ENCODE data around the gene MEIS1. TPM values are rescaled to one million over a fixed set of nuclear protein-coding genes. Genes with fewer than 3 reads are reported as not detected.

Gene MEIS1
- total RNA-seq, 1 donor from 2014 or later = not detected

DNA sequence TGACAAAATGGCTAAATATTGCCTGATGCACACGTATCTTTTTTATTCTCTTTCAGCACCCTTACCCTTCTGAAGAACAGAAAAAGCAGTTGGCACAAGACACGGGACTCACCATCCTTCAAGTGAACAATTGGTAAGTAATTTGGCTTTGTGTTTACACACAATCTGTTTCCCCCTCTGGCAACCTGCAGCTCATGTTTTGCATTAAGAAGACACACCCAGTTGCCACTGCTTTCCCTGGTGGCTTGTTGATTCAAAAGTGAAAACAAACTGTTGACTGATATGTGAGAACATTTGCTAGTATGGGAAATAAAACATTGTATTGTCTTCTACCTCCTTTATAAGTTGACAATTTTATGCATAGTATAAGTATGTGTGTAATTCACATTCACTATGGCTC lies 113.0 kb downstream of the MEIS1 start:
- Mint-ChIP-seq H3K4me1 (ENCODE audit: low read depth) (no peaks in the 10 kb centered on the region), H3K9me3 (no peaks in the 10 kb centered on the region), H3K36me3 (ENCODE audit: low read depth) (no peaks in the 10 kb centered on the region), H3K4me3 (ENCODE audit: low read depth) (no peak overlapping the region), H3K27me3 (ENCODE audit: low read depth) (no peaks in the 10 kb centered on the region), H3K27ac (no peak overlapping the region)
- no peak for DNase-seq (ENCODE audit: low spot score)
- intact Hi-C loops (cut with micrococcal nuclease) = no loop called here

DNA sequence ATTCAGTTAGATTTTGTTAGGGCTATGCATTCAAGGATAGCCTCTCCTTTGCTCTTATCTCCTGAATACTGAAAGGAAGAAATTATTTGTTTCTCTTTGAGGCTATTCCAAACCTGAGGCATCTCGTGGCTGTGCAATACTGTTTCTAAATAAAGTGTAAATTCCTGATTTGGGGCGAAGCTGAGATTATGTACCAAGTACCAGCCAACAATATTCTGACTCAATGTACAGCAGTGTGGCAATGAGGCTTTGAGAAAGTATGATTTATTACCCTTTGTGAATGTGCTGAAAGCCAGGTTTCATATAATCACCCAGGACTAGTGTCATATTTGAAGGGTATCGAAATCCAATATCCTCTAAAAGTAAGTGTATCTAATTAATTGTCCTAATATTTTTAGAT lies 113.5 kb downstream of the MEIS1 start:
- H3K27me3 Mint-ChIP-seq (ENCODE audit: low read depth) = no peaks in the 10 kb centered on the region
- H3K4me3 Mint-ChIP-seq (ENCODE audit: low read depth) = no peak overlapping the region
- DNase-seq (ENCODE audit: low spot score) = no peak
- intact Hi-C loops (cut with micrococcal nuclease) = no loop called here
- no peaks in the 10 kb centered on the region for H3K9me3 Mint-ChIP-seq
- no peaks in the 10 kb centered on the region for H3K4me1 Mint-ChIP-seq (ENCODE audit: low read depth)
- H3K36me3 Mint-ChIP-seq (ENCODE audit: low read depth) = no peaks in the 10 kb centered on the region
- no peak overlapping the region for H3K27ac Mint-ChIP-seq

DNA sequence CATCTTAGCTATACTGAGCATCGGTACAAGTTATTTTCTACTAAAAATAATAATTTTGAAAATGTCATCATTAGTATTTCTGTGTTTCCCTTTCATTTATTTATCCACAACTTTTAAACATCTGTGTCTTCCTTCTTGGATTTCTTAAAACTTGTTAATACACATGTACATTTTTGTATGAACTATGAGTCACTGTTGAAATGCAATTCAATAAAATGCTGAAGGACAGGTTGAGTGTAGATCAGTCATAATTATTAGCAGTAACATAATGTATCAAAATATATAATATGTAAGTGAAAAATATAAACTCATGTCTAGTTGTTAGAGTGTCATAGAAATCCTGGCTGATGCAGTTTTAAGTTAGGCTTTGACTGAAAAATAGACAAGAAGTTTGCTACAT lies 115.9 kb downstream of the MEIS1 start:
- no peak for DNase-seq (ENCODE audit: low spot score)
- no peak overlapping the region for H3K27ac Mint-ChIP-seq
- H3K4me3 Mint-ChIP-seq (ENCODE audit: low read depth) = no peak overlapping the region
- H3K9me3 Mint-ChIP-seq = no peaks in the 10 kb centered on the region
- no peaks in the 10 kb centered on the region for H3K4me1 Mint-ChIP-seq (ENCODE audit: low read depth)
- intact Hi-C loops (cut with micrococcal nuclease) = no loop called here
- peaks cover 6% of the 10 kb centered on the region for H3K27me3 Mint-ChIP-seq (ENCODE audit: low read depth)
- no peaks in the 10 kb centered on the region for H3K36me3 Mint-ChIP-seq (ENCODE audit: low read depth)

DNA sequence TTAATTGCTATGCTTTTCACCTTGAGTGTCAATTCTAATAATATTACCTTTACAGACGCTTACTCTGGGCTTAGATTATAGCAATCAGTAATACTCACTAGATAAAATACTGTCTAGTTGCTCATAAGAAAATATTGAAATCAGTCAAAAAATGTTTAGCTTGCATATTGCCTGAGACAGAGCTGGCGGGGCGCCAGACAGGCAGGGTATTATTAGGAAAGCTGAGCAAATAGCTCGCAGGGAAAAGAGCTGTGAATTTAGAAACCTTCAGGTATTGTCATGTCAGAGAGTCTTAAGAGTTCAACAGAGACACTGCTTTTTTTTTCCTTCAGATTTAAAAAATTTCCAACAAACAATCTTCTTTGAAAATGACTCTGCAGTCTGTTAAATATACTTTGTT lies 118.4 kb downstream of the MEIS1 start:
- Mint-ChIP-seq H3K27ac (no peak overlapping the region), H3K27me3 (ENCODE audit: low read depth) (peaks cover 11% of the 10 kb centered on the region), H3K9me3 (no peaks in the 10 kb centered on the region), H3K36me3 (ENCODE audit: low read depth) (no peaks in the 10 kb centered on the region), H3K4me1 (ENCODE audit: low read depth) (no peaks in the 10 kb centered on the region), H3K4me3 (ENCODE audit: low read depth) (no peak overlapping the region)
- intact Hi-C loops (cut with micrococcal nuclease) = no loop called here
- DNase-seq (ENCODE audit: low spot score) = no peak

GRCh38 chr2:66555091-66555490 lies 120.2 kb downstream of the MEIS1 start:
- no peaks in the 10 kb centered on the region for H3K4me1 Mint-ChIP-seq (ENCODE audit: low read depth)
- H3K27me3 Mint-ChIP-seq (ENCODE audit: low read depth) = peaks cover 11% of the 10 kb centered on the region
- no peaks in the 10 kb centered on the region for H3K9me3 Mint-ChIP-seq
- no peaks in the 10 kb centered on the region for H3K36me3 Mint-ChIP-seq (ENCODE audit: low read depth)
- DNase-seq (ENCODE audit: low spot score) = no peak
- intact Hi-C loops (cut with micrococcal nuclease) = no loop called here
- H3K4me3 Mint-ChIP-seq (ENCODE audit: low read depth) = no peak overlapping the region
- H3K27ac Mint-ChIP-seq = no peak overlapping the region

- H3K27me3 Mint-ChIP-seq (ENCODE audit: low read depth) = peaks cover 11% of the 10 kb centered on the region
Measured at GRCh38 chr2:66555501-66556324, 120.8 kb downstream of the MEIS1 start.

DNA sequence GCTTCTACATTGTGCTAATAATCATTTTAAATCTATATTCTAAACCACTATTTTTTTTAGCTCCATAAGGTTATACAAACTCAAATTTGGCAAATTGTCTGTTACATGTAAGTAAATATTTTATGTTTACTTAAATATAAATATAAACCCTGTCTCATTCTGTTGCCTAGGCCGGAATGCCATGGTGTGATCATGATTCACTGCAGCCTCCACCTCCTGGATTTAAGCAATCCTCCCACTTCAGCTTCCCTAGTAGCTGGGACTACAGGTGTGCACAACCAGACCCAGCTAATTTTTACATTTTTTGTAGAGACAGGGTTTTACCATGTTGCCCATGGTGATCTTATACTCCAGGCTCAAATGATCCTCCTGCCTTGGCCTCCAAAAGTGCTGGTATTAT lies 124.7 kb downstream of the MEIS1 start:
- no peak for DNase-seq (ENCODE audit: low spot score)
- intact Hi-C loops (cut with micrococcal nuclease) = no loop called here
- Mint-ChIP-seq H3K36me3 (ENCODE audit: low read depth) (no peaks in the 10 kb centered on the region), H3K4me3 (ENCODE audit: low read depth) (no peak overlapping the region), H3K27ac (no peak overlapping the region), H3K27me3 (ENCODE audit: low read depth) (peaks cover 9% of the 10 kb centered on the region), H3K4me1 (ENCODE audit: low read depth) (no peaks in the 10 kb centered on the region), H3K9me3 (no peaks in the 10 kb centered on the region)

More at GRCh38 chr2:66555501-66556324, 120.8 kb downstream of the MEIS1 start:
- intact Hi-C loops (cut with micrococcal nuclease) = no loop called here
- Mint-ChIP-seq H3K4me1 (ENCODE audit: low read depth) (no peaks in the 10 kb centered on the region), H3K4me3 (ENCODE audit: low read depth) (no peak overlapping the region), H3K36me3 (ENCODE audit: low read depth) (no peaks in the 10 kb centered on the region), H3K27ac (no peak overlapping the region), H3K9me3 (no peaks in the 10 kb centered on the region)
- no peak for DNase-seq (ENCODE audit: low spot score)

DNA sequence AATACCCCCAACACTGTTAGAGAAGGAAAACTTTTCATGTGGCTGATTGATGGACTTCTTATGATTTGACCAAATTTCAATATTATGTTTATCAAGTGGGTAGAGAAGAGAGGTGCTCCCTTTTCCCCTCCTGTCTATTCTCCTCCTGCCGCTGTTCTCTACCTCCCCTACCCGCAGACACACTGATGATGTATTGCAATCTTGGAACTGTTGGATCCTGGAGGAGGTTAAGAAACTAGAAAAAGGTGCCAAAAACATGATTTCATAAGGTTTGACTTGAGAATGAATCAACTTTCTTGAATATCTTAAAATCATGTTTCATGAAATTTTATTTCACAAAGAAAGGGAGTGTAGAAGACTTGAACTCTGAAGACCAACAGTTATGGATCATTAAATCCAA lies 125.8 kb downstream of the MEIS1 start:
- H3K4me1 Mint-ChIP-seq (ENCODE audit: low read depth) = no peaks in the 10 kb centered on the region
- no peak overlapping the region for H3K27ac Mint-ChIP-seq
- DNase-seq (ENCODE audit: low spot score) = no peak
- intact Hi-C loops (cut with micrococcal nuclease) = no loop called here
- no peak overlapping the region for H3K4me3 Mint-ChIP-seq (ENCODE audit: low read depth)
- peaks cover 6% of the 10 kb centered on the region for H3K27me3 Mint-ChIP-seq (ENCODE audit: low read depth)
- H3K36me3 Mint-ChIP-seq (ENCODE audit: low read depth) = no peaks in the 10 kb centered on the region
- H3K9me3 Mint-ChIP-seq = no peaks in the 10 kb centered on the region

GRCh38 chr2:66561645-66562303 lies 126.8 kb downstream of the MEIS1 start:
- Mint-ChIP-seq H3K27ac (no peak overlapping the region), H3K4me3 (ENCODE audit: low read depth) (no peak overlapping the region), H3K36me3 (ENCODE audit: low read depth) (no peaks in the 10 kb centered on the region), H3K9me3 (no peaks in the 10 kb centered on the region), H3K27me3 (ENCODE audit: low read depth) (no peaks in the 10 kb centered on the region), H3K4me1 (ENCODE audit: low read depth) (no peaks in the 10 kb centered on the region)
- intact Hi-C loops (cut with micrococcal nuclease) = no loop called here
- no peak for DNase-seq (ENCODE audit: low spot score)

DNA sequence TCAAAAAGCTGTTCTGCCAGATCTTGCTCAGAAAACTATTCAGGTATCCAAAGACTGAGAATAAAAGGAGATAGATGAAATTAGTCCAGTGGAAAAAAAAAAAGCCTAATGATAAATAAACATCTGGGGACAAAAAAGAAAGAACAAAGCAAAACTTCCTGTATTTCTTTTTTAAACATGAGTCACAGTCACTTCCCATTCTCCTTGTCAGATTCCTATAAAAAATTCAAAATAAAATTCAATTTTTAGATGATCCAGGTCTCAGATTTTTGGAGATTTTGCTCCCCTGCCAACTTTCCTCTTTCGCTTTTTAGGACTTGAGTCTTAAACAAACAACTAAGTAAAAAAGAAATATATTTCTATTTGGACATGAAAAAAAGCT lies 127.4 kb downstream of the MEIS1 start:
- intact Hi-C loops (cut with micrococcal nuclease) = no loop called here
- no peaks in the 10 kb centered on the region for H3K36me3 Mint-ChIP-seq (ENCODE audit: low read depth)
- H3K4me3 Mint-ChIP-seq (ENCODE audit: low read depth) = no peak overlapping the region
- H3K4me1 Mint-ChIP-seq (ENCODE audit: low read depth) = no peaks in the 10 kb centered on the region
- no peaks in the 10 kb centered on the region for H3K9me3 Mint-ChIP-seq
- H3K27ac Mint-ChIP-seq = no peak overlapping the region
- H3K27me3 Mint-ChIP-seq (ENCODE audit: low read depth) = no peaks in the 10 kb centered on the region
- no peak for DNase-seq (ENCODE audit: low spot score)

- Mint-ChIP-seq H3K27me3 (ENCODE audit: low read depth) (no peaks in the 10 kb centered on the region), H3K9me3 (no peaks in the 10 kb centered on the region), H3K4me1 (ENCODE audit: low read depth) (no peaks in the 10 kb centered on the region), H3K27ac (no peak overlapping the region), H3K4me3 (ENCODE audit: low read depth) (no peak overlapping the region), H3K36me3 (ENCODE audit: low read depth) (no peaks in the 10 kb centered on the region)
- intact Hi-C loops (cut with micrococcal nuclease) = no loop called here
- no peak for DNase-seq (ENCODE audit: low spot score)
Measured at GRCh38 chr2:66563473-66563872, 128.5 kb downstream of the MEIS1 start.

GRCh38 chr2:66565291-66565690 lies 130.4 kb downstream of the MEIS1 start:
- H3K27ac Mint-ChIP-seq = no peak overlapping the region
- intact Hi-C loops (cut with micrococcal nuclease) = no loop called here
- H3K27me3 Mint-ChIP-seq (ENCODE audit: low read depth) = no peaks in the 10 kb centered on the region
- no peak for DNase-seq (ENCODE audit: low spot score)
- H3K36me3 Mint-ChIP-seq (ENCODE audit: low read depth) = no peaks in the 10 kb centered on the region
- H3K4me1 Mint-ChIP-seq (ENCODE audit: low read depth) = no peaks in the 10 kb centered on the region
- H3K9me3 Mint-ChIP-seq = no peaks in the 10 kb centered on the region
- H3K4me3 Mint-ChIP-seq (ENCODE audit: low read depth) = no peak overlapping the region

DNA sequence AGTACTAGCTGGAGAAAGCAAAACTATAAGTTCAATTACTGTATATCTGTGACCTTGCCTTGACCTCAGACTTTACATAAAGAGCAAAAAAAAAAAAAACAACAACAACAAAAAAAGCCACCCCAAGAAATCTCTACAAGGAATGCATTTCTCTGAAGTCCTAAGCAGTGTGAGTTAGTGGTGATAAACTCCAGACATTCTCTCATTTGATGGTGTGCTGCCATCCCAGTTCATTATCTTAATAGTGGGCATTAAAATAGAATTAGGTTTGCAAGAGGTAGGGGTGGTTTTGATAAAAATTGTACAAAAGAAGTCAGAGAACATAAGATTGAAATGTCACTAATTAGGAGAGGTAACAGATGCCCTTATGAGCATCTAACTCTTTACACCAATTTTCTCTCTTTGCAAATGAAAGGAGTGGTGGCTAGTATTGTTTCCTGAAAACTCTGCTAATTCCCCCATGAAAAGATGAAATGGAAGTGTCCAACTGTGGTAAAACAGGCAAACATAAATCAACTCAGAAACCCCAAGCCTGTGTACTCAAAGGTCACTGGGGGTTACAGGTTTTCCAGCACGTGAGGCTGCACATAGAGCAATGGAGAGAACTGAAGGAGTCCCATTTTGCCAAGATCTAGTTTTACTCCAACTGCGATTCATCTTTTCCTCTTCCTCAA lies 131.9 kb downstream of the MEIS1 start:
- H3K4me3 Mint-ChIP-seq (ENCODE audit: low read depth) = no peak overlapping the region
- no peaks in the 10 kb centered on the region for H3K4me1 Mint-ChIP-seq (ENCODE audit: low read depth)
- no peak for DNase-seq (ENCODE audit: low spot score)
- no peak overlapping the region for H3K27ac Mint-ChIP-seq
- peaks cover 2% of the 10 kb centered on the region for H3K27me3 Mint-ChIP-seq (ENCODE audit: low read depth)
- H3K9me3 Mint-ChIP-seq = no peaks in the 10 kb centered on the region
- intact Hi-C loops (cut with micrococcal nuclease) = no loop called here
- no peaks in the 10 kb centered on the region for H3K36me3 Mint-ChIP-seq (ENCODE audit: low read depth)
